ENCODE results near the gene ABCD3.

ABCD3 gene

DNA sequence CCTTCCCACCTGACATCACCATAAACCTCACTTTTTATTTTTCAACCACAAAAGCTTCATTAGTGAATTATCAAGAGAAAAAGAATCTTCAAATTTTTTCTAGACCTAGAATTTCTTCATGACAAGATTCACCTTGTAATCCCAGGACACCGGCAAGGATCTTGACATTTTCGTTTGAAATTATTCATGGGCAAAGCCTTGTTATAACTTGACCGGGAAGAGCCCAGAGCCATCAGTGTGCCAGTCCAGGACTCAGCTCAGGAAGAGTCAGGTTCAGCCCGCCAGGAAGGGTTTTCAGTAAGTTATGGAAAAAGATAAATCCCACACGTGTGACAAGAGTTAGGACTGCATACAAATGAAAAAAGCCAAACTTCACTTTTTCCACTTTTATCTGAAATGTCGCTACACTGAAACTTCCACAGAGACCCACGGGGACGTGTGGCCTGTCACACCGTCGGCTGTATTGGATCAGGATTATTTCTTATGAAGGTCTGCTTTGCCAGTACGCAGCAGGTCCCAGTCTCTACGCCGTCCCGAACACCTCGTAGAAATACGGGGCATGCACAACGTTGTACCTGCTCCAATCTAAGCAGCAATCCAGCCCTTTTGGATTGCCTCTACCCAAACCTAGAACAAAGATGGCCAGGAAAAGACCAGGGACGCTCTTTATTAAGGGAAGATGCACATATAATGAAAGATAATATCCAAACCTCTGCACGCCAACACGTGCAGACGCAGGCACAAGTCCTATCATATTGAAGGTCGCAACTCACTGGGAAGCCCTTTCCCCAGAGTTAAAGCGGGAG is 122.5 kb downstream of the ABCD3 start:
- TF ChIP-seq, protein P1, sequence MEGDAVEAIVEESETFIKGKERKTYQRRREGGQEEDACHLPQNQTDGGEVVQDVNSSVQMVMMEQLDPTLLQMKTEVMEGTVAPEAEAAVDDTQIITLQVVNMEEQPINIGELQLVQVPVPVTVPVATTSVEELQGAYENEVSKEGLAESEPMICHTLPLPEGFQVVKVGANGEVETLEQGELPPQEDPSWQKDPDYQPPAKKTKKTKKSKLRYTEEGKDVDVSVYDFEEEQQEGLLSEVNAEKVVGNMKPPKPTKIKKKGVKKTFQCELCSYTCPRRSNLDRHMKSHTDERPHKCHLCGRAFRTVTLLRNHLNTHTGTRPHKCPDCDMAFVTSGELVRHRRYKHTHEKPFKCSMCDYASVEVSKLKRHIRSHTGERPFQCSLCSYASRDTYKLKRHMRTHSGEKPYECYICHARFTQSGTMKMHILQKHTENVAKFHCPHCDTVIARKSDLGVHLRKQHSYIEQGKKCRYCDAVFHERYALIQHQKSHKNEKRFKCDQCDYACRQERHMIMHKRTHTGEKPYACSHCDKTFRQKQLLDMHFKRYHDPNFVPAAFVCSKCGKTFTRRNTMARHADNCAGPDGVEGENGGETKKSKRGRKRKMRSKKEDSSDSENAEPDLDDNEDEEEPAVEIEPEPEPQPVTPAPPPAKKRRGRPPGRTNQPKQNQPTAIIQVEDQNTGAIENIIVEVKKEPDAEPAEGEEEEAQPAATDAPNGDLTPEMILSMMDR (IDR thresholded peaks at IDR 0.05; ENCODE audit: borderline replicate concordance, insufficient read depth, low read depth, low read length), result no peak
- no peak overlapping the region for H3K4me3 ChIP-seq (ENCODE audit: low read depth, low read length)

DNA sequence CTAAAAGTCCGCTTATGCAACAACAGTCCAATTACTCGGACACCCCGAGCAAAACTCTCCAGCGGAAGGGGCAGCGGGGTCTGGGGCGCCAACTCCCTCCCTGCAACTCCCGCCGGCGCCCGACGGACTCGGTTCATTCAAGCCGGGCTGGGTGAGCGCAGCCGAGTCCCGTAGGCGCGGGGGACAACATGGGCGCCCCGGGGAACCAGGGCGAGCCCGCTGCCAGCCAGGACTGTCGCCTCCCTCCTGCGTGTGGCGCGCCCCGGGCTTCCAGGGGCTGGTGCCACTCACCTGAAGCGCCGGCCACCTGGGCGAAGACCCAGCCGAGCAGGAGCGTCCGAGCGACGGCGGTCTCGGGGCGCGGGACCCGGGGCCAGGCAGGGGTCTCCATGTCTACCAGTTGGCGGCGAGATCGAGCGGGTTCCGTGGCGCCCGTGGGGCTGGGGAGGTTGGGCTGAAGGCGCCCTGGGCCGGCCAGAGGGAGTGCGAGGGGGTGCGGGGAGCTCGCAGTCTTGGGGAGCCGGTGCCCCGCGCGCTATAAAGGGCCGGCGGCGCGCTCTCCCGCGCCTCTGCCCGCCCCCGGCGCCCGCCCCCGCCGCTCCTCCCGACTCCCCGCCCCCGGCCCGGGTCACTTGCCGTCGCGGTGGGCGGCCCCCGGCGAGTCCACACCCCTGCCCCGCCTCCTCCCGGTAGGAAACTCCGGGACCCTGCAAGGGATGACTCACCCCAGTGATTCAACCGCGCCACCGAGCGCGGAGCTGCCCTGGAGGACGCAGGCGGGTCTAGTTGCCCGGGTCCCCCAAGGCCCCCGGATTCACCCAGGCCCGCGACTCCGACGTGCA is 123.3 kb downstream of the ABCD3 start, which contains the start of gene F3:
Gene F3 (minus strand): TSS at position 514 of the 842 bp plus-strand sequence. CDS start 123 bp downstream, at position 391.
- peak within 1 kb of the TSS; percentile 38 for H3K4me3 ChIP-seq (ENCODE audit: low read depth, low read length)
- TF ChIP-seq, protein P1 (IDR thresholded peaks at IDR 0.05; ENCODE audit: borderline replicate concordance, insufficient read depth, low read depth, low read length), result no peak

DNA sequence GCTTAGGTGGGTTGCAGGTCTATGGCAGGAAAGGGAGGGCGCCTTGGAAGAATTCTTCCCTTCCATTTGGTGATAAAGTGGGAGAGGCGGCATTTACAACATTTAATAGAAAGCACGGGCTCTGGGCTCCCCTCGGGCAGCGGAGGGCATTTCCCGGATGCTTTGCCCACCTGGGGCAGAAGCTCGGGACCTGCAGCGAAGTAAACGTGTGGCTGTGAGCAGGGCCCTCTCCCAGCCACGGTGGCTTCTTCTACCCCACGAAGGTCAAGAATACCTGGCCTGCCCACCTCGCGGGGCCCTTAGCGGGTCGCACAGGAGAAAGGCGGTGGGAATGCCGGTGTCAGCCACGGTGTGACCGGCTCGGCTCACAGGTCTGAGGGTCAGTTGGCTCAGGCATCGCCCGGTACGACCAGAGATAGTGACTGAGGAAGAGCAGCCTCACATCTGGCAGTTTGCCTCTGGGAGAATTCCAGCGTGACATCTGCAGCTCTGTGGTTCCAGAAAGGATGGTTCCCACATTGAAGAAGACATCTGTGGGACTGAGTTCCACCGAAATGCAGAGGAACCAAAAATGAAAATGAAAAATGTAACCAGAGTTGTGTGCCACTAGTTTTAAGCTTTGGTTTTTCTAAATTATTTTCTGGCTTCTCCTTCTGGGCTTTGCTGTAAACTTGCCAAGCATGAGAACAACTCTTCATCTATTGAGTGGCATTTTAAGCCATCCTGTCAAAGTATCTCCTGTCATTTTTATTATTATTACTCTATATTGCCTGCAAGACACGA is 124.1 kb downstream of the ABCD3 start:
- no peak overlapping the region for H3K4me3 ChIP-seq (ENCODE audit: low read depth, low read length)
- TF ChIP-seq, protein P1 (IDR thresholded peaks at IDR 0.05; ENCODE audit: borderline replicate concordance, insufficient read depth, low read depth, low read length), result no peak

DNA sequence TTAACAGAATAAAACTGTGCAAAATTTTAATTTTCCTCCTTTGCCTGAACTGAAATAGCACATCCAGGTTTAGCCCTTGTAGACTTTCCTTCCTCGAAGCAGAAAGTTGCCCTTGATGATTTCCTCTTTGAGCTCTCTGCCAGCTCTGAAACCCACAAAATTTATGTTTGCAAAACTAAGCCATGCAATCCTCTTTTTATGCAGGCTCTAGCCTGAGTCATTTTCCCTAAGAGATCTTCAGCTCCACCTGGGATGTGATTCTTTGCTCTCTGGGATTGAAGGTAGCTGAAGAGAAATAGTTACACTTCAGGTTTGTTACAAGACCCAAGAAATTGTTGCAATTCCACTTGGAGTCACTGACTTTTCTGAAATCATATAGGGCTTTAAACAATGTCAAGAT is 124.8 kb downstream of the ABCD3 start:
- TF ChIP-seq, protein P1 (IDR thresholded peaks at IDR 0.05; ENCODE audit: borderline replicate concordance, insufficient read depth, low read depth, low read length), result no peak
- no peak overlapping the region for H3K4me3 ChIP-seq (ENCODE audit: low read depth, low read length)

DNA sequence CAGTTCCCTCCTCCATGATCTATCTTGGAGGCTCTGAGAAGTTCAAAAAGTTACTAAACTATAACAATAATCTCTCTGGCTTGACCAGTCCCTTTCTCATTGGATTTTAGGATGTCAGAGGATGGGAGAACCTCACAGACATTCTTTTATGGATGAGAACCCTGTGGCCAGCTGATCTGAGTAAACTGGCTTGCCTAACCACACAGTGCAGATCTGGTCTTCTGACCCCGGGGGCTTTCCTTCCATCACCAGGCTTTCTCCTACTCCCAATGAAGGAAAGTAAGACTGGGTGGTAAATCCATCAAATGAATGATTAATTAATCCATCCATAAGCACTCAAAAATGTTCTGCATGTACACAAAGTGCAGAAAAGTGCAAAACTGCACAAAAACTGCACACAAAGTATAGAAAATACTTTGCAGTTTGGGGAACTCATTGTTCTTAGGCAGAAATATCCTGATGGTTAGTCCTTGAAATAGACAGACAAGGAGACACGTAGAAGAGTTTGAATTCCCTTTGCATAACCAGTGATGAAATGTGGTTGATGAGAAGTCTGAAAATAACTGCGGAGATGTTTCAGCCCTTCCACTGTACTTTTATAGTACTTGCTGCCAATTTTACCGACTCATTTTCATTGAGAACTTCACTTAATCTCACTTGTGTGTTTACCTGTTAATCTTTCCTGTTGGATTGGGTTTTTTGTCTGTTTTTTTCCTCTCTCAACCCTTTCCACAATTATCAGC is 125.9 kb downstream of the ABCD3 start:
- no peak overlapping the region for H3K4me3 ChIP-seq (ENCODE audit: low read depth, low read length)
- TF ChIP-seq, protein P1 (IDR thresholded peaks at IDR 0.05; ENCODE audit: borderline replicate concordance, insufficient read depth, low read depth, low read length), result no peak
